ENCODE measurements around the gene RGS12.

DNA sequence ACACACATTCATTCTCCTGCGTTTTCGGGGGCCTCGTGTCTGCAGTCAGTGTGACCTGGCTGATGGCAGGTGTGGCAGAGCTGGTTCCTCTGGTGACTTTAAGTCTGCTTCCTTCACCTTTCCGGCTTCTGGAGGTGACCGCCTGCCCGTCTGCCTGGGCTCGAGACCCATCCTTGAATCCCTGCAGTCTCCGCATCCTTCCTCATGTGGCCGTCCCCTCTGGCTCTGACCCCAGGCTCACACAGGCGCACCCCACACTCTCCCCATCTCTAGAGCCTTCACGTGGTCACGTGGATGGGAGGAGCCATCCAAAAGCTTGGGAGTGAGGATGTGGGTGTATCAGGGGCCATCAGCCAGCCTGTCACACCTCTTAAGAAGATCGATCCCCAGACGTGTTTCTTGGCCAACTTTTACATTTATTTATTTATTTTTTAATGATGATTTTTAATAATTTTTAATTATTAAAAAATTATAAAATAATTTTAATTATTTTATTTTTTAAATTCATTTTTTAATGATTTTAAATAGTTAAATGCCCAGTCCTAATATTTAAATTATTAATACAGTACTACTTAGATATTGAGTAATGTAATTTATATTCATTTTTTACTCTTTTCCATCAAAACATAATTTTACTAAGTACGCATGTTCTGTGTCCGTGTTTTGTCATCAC is 20.9 kb downstream of the RGS12 start:
- TF ChIP-seq, protein P1, sequence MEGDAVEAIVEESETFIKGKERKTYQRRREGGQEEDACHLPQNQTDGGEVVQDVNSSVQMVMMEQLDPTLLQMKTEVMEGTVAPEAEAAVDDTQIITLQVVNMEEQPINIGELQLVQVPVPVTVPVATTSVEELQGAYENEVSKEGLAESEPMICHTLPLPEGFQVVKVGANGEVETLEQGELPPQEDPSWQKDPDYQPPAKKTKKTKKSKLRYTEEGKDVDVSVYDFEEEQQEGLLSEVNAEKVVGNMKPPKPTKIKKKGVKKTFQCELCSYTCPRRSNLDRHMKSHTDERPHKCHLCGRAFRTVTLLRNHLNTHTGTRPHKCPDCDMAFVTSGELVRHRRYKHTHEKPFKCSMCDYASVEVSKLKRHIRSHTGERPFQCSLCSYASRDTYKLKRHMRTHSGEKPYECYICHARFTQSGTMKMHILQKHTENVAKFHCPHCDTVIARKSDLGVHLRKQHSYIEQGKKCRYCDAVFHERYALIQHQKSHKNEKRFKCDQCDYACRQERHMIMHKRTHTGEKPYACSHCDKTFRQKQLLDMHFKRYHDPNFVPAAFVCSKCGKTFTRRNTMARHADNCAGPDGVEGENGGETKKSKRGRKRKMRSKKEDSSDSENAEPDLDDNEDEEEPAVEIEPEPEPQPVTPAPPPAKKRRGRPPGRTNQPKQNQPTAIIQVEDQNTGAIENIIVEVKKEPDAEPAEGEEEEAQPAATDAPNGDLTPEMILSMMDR (IDR thresholded peaks at IDR 0.05): no peak
- TF ChIP-seq EP300 (IDR thresholded peaks at IDR 0.05): no peak

All from tibial nerve (tissue), 4 donors.